Mucosa of descending colon (tissue), 3 donors: ENCODE results near the gene CDC5L. TPM values are rescaled to one million over a fixed set of nuclear protein-coding genes. Genes with fewer than 3 reads are reported as not detected.

Source experiments
- ATAC-seq: fragments of 200-7000 bp; cut with Tn5 transposase; one replicate; pipeline ENCODE4 v1.9.1; 2020; ENCODE audit warnings: mild to moderate bottlenecking, moderate library complexity
- DNase-seq, 3 donors: peaks; one replicate each; pipeline ENCODE4 v3.0.0-alpha.2; 2020
- H3K36me3 ChIP-seq: fragments of 200-600 bp; one replicate; pipeline ENCODE4 v1.8.0; 2021; ENCODE audit warnings: low read depth, mild to moderate bottlenecking
- H3K4me1 ChIP-seq: fragments of 200-600 bp; one replicate; pipeline ENCODE4 v1.8.0; 2021; ENCODE audit warnings: low read depth, mild to moderate bottlenecking
- H3K4me3 ChIP-seq: fragments of 200-600 bp; one replicate; pipeline ENCODE4 v1.8.0; 2021; ENCODE audit warnings: mild to moderate bottlenecking
- H3K9me3 ChIP-seq: fragments of 200-600 bp; one replicate; pipeline ENCODE4 v1.8.0; 2021; ENCODE audit warnings: mild to moderate bottlenecking
- intact Hi-C, 2 donors: fragments of 100-400 bp; cut with DNase I in 1 of 2; cut with micrococcal nuclease in 1 of 2; formaldehyde crosslinking; loops; one replicate each; pipeline versions ENCODE4 v1.11.0 to v1.11.1; 2022; cut with DNase I, micrococcal nuclease
- microRNA-seq: library from miRNA; unstranded; fragments of <30 nt; microRNA quantifications from one replicate; pipeline ENCODE4, GENCODE V29; 2019
- total RNA-seq, 3 donors: library from RNA; stranded (reverse); fragmentation: NEBNext Ultra II Directional in 2 of 3; extraction: Animal tissue kit (Norgen Biotek cat#: 25700) in 2 of 3; gene quantifications; one replicate each; pipeline versions ENCODE4 v1.2.1 to v1.2.4, GENCODE V29; 2021 to 2023
- TF ChIP-seq, protein P1 (sequence below): fragments of 200-600 bp; IDR thresholded peaks from one replicate; pipeline ENCODE4 v1.8.0; 2022; ENCODE audit warnings: antibody characterized with exemption, mild to moderate bottlenecking
- donor health status: DM: no; HTN: no; CAD: no; lungs with moderate emphysema.
- donor health status: DM: no; HTN: no; CAD: no.
- donor health status: DM: no; HTN: yes; CAD: no.

Gene CDC5L
- total RNA-seq, 3 donors from 2014 or later, result 16.9 to 20.7 (median 17.8) TPM

DNA sequence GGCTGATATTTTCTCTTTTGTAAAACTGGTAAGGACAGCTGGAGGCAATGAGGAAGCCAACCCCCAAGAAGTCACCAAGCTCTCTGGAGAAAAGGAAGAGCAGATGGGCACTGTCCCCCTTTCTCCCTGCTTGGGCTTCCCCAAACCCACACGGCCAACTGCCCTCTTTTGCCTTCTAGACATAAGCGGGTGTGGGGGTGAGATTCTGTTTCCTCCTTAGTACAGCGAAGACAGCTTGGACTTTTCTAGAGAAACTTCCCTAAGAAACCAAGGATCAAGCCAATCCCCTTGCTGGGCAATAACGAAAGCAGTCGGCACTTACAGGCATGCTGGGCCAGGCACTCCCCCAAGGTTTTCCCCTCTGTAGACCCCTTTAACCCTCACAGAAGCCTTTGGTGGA lies 110.3 kb downstream of the CDC5L start:
- Histone ChIP-seq H3K4me1 (no peaks in the 10 kb centered on the region), H3K4me3 (no peak overlapping the region), H3K9me3 (no peaks in the 10 kb centered on the region), H3K36me3 (no peaks in the 10 kb centered on the region)
- no peak for DNase-seq
- intact Hi-C loops, result no loop called here
- ATAC-seq, result no peak
- TF ChIP-seq, protein P1, sequence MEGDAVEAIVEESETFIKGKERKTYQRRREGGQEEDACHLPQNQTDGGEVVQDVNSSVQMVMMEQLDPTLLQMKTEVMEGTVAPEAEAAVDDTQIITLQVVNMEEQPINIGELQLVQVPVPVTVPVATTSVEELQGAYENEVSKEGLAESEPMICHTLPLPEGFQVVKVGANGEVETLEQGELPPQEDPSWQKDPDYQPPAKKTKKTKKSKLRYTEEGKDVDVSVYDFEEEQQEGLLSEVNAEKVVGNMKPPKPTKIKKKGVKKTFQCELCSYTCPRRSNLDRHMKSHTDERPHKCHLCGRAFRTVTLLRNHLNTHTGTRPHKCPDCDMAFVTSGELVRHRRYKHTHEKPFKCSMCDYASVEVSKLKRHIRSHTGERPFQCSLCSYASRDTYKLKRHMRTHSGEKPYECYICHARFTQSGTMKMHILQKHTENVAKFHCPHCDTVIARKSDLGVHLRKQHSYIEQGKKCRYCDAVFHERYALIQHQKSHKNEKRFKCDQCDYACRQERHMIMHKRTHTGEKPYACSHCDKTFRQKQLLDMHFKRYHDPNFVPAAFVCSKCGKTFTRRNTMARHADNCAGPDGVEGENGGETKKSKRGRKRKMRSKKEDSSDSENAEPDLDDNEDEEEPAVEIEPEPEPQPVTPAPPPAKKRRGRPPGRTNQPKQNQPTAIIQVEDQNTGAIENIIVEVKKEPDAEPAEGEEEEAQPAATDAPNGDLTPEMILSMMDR, result no peak

DNA sequence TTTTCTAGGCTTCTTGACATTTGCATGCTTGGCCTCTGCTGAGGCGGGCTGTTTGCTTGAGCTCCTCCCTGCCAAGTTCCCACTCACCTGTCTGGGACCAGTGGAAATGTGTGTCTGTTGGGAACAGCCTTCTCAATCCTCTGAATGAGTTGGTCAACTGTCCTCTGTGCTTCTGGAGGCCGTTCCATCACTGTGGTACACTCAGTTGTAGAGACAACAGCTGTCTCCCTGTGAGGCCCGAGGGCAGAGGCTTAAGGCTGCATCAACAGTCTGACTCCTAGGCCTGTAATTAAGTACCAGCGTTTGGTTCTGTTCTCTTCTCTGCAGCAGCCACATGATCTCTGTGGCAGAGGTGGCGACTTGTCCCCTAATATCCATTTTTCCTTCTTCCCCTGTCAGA lies 110.9 kb downstream of the CDC5L start:
- ATAC-seq, result no peak
- Histone ChIP-seq H3K9me3 (no peaks in the 10 kb centered on the region), H3K4me3 (no peak overlapping the region), H3K36me3 (no peaks in the 10 kb centered on the region), H3K4me1 (no peaks in the 10 kb centered on the region)
- intact Hi-C loops, result no loop called here
- TF ChIP-seq, protein P1, result no peak
- no peak for DNase-seq

DNA sequence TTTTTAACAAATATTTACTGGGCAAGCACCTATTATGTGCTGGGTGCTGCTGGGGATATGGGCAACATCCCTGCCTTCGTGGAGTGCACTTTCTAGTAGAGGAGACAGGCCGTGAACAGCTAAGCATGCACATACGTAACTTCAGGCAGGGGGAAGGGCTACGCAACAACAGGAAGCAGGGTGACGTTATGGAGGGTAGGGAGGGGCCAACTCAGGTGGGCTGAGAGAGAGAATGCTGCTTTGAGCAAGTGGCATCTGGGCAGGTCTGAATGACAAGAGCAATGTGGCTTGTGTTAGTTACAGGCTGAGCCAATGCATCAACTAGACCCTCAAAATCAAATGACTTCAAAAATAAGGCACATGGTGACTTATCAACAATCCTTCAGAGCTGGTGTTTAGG lies 112.1 kb downstream of the CDC5L start:
- intact Hi-C loops, result no loop called here
- Histone ChIP-seq H3K36me3 (no peaks in the 10 kb centered on the region), H3K4me3 (no peak overlapping the region), H3K9me3 (no peaks in the 10 kb centered on the region), H3K4me1 (no peaks in the 10 kb centered on the region)
- DNase-seq, result no peak
- TF ChIP-seq, protein P1, result no peak
- ATAC-seq, result no peak

Small RNA genes lying within 50 kb of the gene (microRNA-seq; reads per million reads assigned to microRNA genes)
- not detected for gene MIR4642

Other genes with a start within 250 kb of the CDC5L start
- gene CAPN11, start 228.9 kb upstream of the CDC5L start, total RNA-seq, result 1 to 10 TPM in 2 of 3 donors, under 1 TPM in 1; 0.35 to 1.2 (median 1.1) TPM
- under 1 TPM in 1 of 3 donors, not detected in 2; 0.39 TPM for gene MYMX, start 170.8 kb upstream of the CDC5L start, total RNA-seq
- gene SLC29A1, start 164.1 kb upstream of the CDC5L start, total RNA-seq, result 100 to 1,000 TPM in 1 of 3 donors, 10 to 100 TPM in 2; 12.9 to 140 (median 14.8) TPM
- gene HSP90AB1, start 140.6 kb upstream of the CDC5L start, total RNA-seq, result 100 to 1,000 TPM; 322 to 593 (median 399) TPM
- gene SLC35B2, start 130.2 kb upstream of the CDC5L start, total RNA-seq, result 10 to 100 TPM; 24.9 to 38.0 (median 31.6) TPM
- gene NFKBIE, start 122.2 kb upstream of the CDC5L start, total RNA-seq, result 10 to 100 TPM in 2 of 3 donors, 1 to 10 TPM in 1; 8.7 to 13.4 (median 10.8) TPM
- gene TMEM151B, start 117.3 kb upstream of the CDC5L start, total RNA-seq, result 1 to 10 TPM in 1 of 3 donors, under 1 TPM in 2; 0.17 to 1.4 (median 0.31) TPM
- 10 to 100 TPM; 12.5 to 21.1 (median 15.9) TPM for gene AARS2, start 74.4 kb upstream of the CDC5L start, total RNA-seq
- gene SPATS1, start 45.1 kb upstream of the CDC5L start, total RNA-seq, result not detected